GM12874 (cell line): Measurements from ENCODE around the gene ARHGAP24.

Experiments used
- CTCF ChIP-seq: IDR thresholded peaks from 2 replicates; pipeline ENCODE4 v1.5.1; 2011; ENCODE audit warnings: low read depth, mild to moderate bottlenecking, control low read depth, low read length, moderate library complexity; ENCODE audit not compliant: insufficient read depth

ARHGAP24 gene

GRCh38 chr4:85496933-85497332, 22.0 kb downstream of the ARHGAP24 start:
- no peak for TF ChIP-seq CTCF

- TF ChIP-seq CTCF = no peak
These were observed 23.3 kb downstream of the ARHGAP24 start for GRCh38 chr4:85498068-85498733.

GRCh38 chr4:85499573-85499972, 24.6 kb downstream of the ARHGAP24 start:
- TF ChIP-seq CTCF = no peak

- TF ChIP-seq CTCF = no peak
These were observed 25.3 kb downstream of the ARHGAP24 start for GRCh38 chr4:85500110-85500867.

- no peak for TF ChIP-seq CTCF
These were observed 33.7 kb downstream of the ARHGAP24 start for GRCh38 chr4:85508654-85509053.

- no peak for TF ChIP-seq CTCF
These were observed 35.1 kb downstream of the ARHGAP24 start for GRCh38 chr4:85509882-85510631.

GRCh38 chr4:85510632-85510984, 35.7 kb downstream of the ARHGAP24 start:
- no peak for TF ChIP-seq CTCF
